Measurements from ENCODE around the gene CCDC61.

- TF ChIP-seq CTCF (IDR thresholded peaks at IDR 0.05), result no peak
- no peak for TF ChIP-seq POLR2AphosphoS5 (IDR thresholded peaks at IDR 0.05; ENCODE audit: insufficient read depth in 1 of 2, low read depth in 1 of 2)
These were observed 38.1 kb downstream of the CCDC61 start for GRCh38 chr19:46033401-46033800.
